ENCODE results near the gene SPPL3. TPM values are rescaled to one million over a fixed set of nuclear protein-coding genes. Genes with fewer than 3 reads are reported as not detected.
"Not testable (repeated sequence)": the region's sequence is repeated elsewhere in the genome, so short reads cannot be mapped to it uniquely, and the experiment has no call there.

Gene SPPL3
- total RNA-seq, 1 donor from 2014 or later: 25.8 TPM

DNA sequence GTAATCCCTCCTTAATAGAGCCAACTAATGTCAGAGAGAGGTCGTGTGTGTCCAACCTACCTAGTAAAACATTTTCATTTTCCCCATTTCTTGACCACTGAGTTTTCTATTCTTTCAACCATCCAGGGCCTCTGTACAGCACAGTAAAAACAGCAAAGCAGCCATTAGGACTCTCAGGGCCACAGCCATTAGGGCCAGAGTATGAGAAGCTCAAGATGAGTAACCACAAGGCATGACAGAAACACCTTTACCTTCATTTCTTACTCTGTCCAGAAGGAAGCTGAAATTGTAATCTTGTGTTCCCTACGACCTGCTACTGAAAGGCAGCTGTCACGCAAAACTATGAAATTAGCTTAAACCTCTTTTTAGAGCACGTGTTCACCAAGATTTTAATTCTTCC lies 2.3 kb downstream of the SPPL3 start:
- H3K9me3 Mint-ChIP-seq: no peaks in the 10 kb centered on the region
- no peaks in the 10 kb centered on the region for H3K36me3 ChIP-seq
- no peaks in the 10 kb centered on the region for H3F3A ChIP-seq (ENCODE audit: low read depth)
- no peak overlapping the region for H2AFZ ChIP-seq (replicated peaks)
- DNase-seq (ENCODE audit: low spot score): no peak
- H3K36me3 Mint-ChIP-seq: peaks cover 12% of the 10 kb centered on the region
- H3K27me3 ChIP-seq: no peaks in the 10 kb centered on the region
- peaks cover 70% of the 10 kb centered on the region for H3K79me2 ChIP-seq (ENCODE audit: low read depth)
- H3K4me3 Mint-ChIP-seq: peak overlapping the region; percentile 28
- peaks cover 52% of the 10 kb centered on the region for H4K20me1 ChIP-seq (ENCODE audit: low read depth)
- no peak overlapping the region for H3K27ac Mint-ChIP-seq
- peaks cover 2% of the 10 kb centered on the region for H3K27me3 Mint-ChIP-seq (ENCODE audit: insufficient read depth, low read depth)
- H3K27ac ChIP-seq: no peak overlapping the region
- H3K4me1 ChIP-seq: peaks cover 10% of the 10 kb centered on the region
- H3K4me3 ChIP-seq: no peak overlapping the region
- no peak overlapping the region for H3K9ac ChIP-seq
- peak overlapping the region; percentile 87 for H3K4me2 ChIP-seq
- peaks cover 18% of the 10 kb centered on the region for H3K4me1 Mint-ChIP-seq
- no peaks in the 10 kb centered on the region for H3K9me3 ChIP-seq (ENCODE audit: low read depth)
- TF ChIP-seq CTCF (IDR thresholded peaks at IDR 0.05): no peak
- no peak for TF ChIP-seq EZH2 (IDR thresholded peaks at IDR 0.05)
- no peak for TF ChIP-seq EZH2phosphoT487 (IDR thresholded peaks at IDR 0.05)

- H3K4me1 Mint-ChIP-seq: peaks cover 18% of the 10 kb centered on the region
- not testable (repeated sequence) for H3K9me3 Mint-ChIP-seq; H2AFZ ChIP-seq (replicated peaks); H3K27me3 ChIP-seq; H3K9me3 ChIP-seq (ENCODE audit: low read depth); H3K4me2 ChIP-seq; H3K4me1 ChIP-seq; H3K27me3 Mint-ChIP-seq (ENCODE audit: insufficient read depth, low read depth); H3K27ac Mint-ChIP-seq; H3K9ac ChIP-seq; H3K4me3 Mint-ChIP-seq; H3K4me3 ChIP-seq; H3K27ac ChIP-seq; DNase-seq (ENCODE audit: low spot score); H3F3A ChIP-seq (ENCODE audit: low read depth); H3K36me3 ChIP-seq
- peaks cover 77% of the 10 kb centered on the region for H3K79me2 ChIP-seq (ENCODE audit: low read depth)
- H3K36me3 Mint-ChIP-seq: peaks cover 12% of the 10 kb centered on the region
- peaks cover 52% of the 10 kb centered on the region for H4K20me1 ChIP-seq (ENCODE audit: low read depth)
Measured at GRCh38 chr12:120901101-120901500, 3.1 kb downstream of the SPPL3 start.

GRCh38 chr12:120895532-120895931 lies 8.6 kb downstream of the SPPL3 start:
- Histone ChIP-seq H3K4me3 (no peak overlapping the region), H3K27ac (no peak overlapping the region), H3K9me3 (ENCODE audit: low read depth) (no peaks in the 10 kb centered on the region), H3K4me2 (no peak overlapping the region), H3K27me3 (no peaks in the 10 kb centered on the region), H3K9ac (no peak overlapping the region), H3K36me3 (no peaks in the 10 kb centered on the region), H3K4me1 (peaks cover 7% of the 10 kb centered on the region), H2AFZ (replicated peaks) (no peak overlapping the region), H3K79me2 (ENCODE audit: low read depth) (peaks cover 97% of the 10 kb centered on the region), H3F3A (ENCODE audit: low read depth) (no peaks in the 10 kb centered on the region), H4K20me1 (ENCODE audit: low read depth) (peaks cover 49% of the 10 kb centered on the region)
- Mint-ChIP-seq H3K27me3 (ENCODE audit: insufficient read depth, low read depth) (no peaks in the 10 kb centered on the region), H3K9me3 (no peaks in the 10 kb centered on the region), H3K4me3 (no peak overlapping the region), H3K27ac (no peak overlapping the region), H3K36me3 (peaks cover 22% of the 10 kb centered on the region), H3K4me1 (no peaks in the 10 kb centered on the region)
- no peak for DNase-seq (ENCODE audit: low spot score)
- TF ChIP-seq EZH2 (IDR thresholded peaks at IDR 0.05) (no peak), EZH2phosphoT487 (IDR thresholded peaks at IDR 0.05) (no peak), CTCF (IDR thresholded peaks at IDR 0.05) (no peak)

- Mint-ChIP-seq H3K4me3 (no peak overlapping the region), H3K36me3 (peaks cover 13% of the 10 kb centered on the region), H3K9me3 (no peaks in the 10 kb centered on the region), H3K27me3 (ENCODE audit: insufficient read depth, low read depth) (no peaks in the 10 kb centered on the region), H3K4me1 (no peaks in the 10 kb centered on the region), H3K27ac (no peak overlapping the region)
- DNase-seq (ENCODE audit: low spot score): no peak
- no peak overlapping the region for H3K9ac ChIP-seq
- H4K20me1 ChIP-seq (ENCODE audit: low read depth): peaks cover 47% of the 10 kb centered on the region
- no peaks in the 10 kb centered on the region for H3K9me3 ChIP-seq (ENCODE audit: low read depth)
- no peak overlapping the region for H2AFZ ChIP-seq (replicated peaks)
- peaks cover 7% of the 10 kb centered on the region for H3K4me1 ChIP-seq
- no peak overlapping the region for H3K4me3 ChIP-seq
- TF ChIP-seq CTCF (IDR thresholded peaks at IDR 0.05) (no peak), EZH2phosphoT487 (IDR thresholded peaks at IDR 0.05) (no peak), EZH2 (IDR thresholded peaks at IDR 0.05) (no peak)
- no peaks in the 10 kb centered on the region for H3F3A ChIP-seq (ENCODE audit: low read depth)
- H3K27me3 ChIP-seq: no peaks in the 10 kb centered on the region
- H3K79me2 ChIP-seq (ENCODE audit: low read depth): peaks cover 96% of the 10 kb centered on the region
- no peaks in the 10 kb centered on the region for H3K36me3 ChIP-seq
- H3K27ac ChIP-seq: no peak overlapping the region
- no peak overlapping the region for H3K4me2 ChIP-seq
Measured at GRCh38 chr12:120892265-120892664, 11.9 kb downstream of the SPPL3 start.
